SHP77 (cell line): Measurements from ENCODE around the gene PHACTR4.
"Not testable (repeated sequence)": the region's sequence is repeated elsewhere in the genome, so short reads cannot be mapped to it uniquely, and the experiment has no call there.

ENCODE experiments used
- DNase-seq, 2 experiments: peaks; one replicate each; lab custom pipeline; 2025; lab: John Stamatoyannopoulos, UW

PHACTR4 gene

GRCh38 chr1:28499553-28499952, 130.0 kb downstream of the PHACTR4 start:
- no peak for DNase-seq

DNA sequence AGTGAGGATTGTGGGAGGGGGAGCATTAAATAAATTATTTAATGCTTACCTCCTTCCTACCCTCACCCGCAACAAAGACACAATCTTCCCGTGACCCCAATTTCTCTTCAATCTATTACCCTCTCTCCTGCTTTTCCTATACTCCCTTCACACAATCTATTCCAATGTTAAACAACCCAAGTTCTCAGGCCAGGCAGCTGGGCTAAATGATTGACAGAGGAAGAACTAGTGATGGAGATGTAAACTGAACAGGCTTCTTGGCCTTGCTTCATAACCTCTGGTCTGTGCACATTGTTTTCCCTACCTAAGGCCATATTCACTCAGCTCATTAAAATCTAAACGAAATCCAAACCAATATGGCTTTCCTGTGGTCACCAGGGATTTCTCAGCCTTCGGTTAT, 132.4 kb downstream of the PHACTR4 start:
- DNase-seq: no peak

GRCh38 chr1:28503117-28503516, 133.6 kb downstream of the PHACTR4 start:
- DNase-seq: no peak

DNA sequence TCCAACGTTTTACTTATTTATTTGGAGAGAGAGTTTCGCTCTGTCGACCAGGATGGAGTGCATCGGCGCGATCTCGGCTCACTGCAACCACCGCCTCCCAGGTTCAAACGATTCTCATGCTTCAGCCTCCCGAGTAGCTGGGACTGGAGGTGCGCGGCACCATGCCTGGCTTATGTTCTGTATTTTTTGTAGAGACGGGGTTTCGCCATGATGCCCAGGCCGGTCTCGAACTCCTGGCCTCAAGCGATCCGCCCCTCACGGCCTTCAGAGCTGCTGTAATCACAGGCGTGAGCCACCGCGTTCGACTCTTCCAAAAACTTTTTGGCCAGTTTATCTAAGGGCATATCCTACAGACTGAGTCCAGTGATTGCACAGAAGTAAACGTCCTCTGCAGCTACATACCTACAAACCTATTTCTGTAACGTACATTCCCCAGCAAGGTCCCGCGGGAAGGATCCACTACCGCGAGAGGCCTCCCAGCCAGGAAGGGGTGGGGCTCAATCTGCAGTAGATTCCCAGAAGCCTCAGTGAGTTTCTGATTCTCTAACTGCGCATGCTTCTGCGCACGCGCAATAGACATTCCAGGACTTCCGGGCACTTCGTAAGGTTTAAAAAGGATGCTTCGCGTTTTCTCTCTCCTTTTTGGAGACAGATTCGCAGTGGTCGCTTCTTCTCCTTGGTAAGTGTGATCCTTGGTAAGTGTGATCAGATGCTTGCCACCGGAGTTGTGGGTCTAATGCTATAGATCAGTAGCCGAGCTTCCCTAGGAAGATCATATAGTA, 136.1 kb downstream of the PHACTR4 start, which contains the start of gene RCC1:
Gene RCC1 (plus strand): TSS at position 638 of the 782 bp plus-strand sequence. CDS start 23,824 bp downstream, outside the sequence.
- DNase-seq: peak; percentile 97 to 98

GRCh38 chr1:28506907-28507246, 137.3 kb downstream of the PHACTR4 start:
- no peak for DNase-seq

- no peak for DNase-seq
Observed at GRCh38 chr1:28507247-28507645, 137.7 kb downstream of the PHACTR4 start.

GRCh38 chr1:28507646-28508434, 138.3 kb downstream of the PHACTR4 start:
- DNase-seq: no peak

DNA sequence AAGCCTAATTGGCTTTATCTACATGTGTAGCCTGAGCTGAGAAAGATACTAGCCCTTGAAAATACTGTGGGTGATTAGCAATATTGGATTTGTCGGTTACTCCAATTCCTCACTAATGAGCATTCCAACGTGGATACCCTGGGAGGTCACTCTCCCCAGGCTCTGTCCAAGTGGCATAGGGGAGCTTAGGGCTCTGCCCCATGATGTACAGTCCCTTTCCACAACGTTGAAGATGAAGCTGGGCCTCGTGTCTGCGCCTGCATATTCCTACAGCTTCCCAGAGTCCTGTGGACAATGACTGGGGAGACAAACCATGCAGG, 138.9 kb downstream of the PHACTR4 start:
- no peak for DNase-seq

DNA sequence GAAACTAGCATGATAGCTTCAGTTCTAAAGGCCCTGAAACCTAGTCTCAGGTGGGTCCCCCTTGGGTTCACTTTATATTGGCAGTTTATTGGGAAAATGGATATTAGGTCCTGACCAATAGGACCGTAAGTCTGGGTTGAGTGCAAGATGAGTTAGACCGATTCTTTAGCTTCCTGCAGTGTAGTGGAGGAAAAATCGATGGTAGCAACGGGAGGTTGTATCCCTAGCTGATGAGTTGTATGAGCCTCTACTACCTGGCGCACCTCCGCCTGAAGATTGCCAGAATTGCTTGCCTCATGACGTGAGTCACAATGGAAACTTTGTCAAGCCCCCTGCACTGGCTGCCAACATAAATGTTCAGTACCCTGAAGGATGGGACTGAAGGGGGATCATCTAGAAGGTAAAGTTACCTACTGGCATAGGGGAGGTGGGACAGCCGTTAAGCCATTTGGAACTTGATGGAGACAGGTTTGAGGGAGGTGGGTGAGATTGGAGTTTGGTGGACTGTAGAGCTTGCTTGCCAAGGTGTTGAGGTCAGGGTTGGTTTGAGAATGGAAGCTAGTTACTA, 140.2 kb downstream of the PHACTR4 start:
- no peak for DNase-seq

DNA sequence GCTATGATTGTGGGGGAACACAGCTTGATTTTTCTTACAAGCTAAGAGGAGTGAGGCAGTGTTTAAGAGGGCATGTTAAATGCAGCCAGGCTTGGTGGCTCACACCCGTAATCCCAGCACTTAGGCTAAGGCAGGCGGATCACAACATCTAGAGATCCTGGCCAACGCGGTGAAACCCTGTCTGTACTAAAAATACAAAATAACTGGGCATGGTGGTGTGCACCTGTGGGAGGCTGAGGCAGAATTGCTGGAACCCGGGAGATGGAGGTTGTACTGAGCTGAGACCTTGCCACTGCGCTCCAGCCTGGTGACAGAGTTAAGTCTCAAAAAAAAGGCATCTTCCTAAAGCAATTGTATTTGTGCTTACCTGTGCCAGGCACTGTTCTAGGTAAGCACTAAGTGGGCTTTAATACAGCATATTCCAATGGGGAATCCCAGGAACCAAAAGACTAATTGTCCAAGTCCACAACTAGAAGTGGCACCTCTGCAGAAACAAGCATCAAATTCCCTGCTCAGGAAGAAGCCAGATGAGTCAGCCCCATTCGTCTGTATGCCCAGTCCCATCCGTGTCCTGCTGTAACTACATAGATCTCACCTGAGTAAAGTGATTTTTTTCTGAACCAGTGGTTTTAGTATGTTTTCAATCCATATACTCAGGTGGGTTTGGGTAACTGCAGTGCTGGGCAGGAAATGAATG, 140.9 kb downstream of the PHACTR4 start:
- DNase-seq: no peak

- DNase-seq: no peak
Observed at GRCh38 chr1:28510970-28511440, 141.5 kb downstream of the PHACTR4 start.

- no peak for DNase-seq
Observed at GRCh38 chr1:28512058-28512611, 142.6 kb downstream of the PHACTR4 start.

GRCh38 chr1:28514445-28514933, 144.9 kb downstream of the PHACTR4 start:
- not testable (repeated sequence) for DNase-seq

DNA sequence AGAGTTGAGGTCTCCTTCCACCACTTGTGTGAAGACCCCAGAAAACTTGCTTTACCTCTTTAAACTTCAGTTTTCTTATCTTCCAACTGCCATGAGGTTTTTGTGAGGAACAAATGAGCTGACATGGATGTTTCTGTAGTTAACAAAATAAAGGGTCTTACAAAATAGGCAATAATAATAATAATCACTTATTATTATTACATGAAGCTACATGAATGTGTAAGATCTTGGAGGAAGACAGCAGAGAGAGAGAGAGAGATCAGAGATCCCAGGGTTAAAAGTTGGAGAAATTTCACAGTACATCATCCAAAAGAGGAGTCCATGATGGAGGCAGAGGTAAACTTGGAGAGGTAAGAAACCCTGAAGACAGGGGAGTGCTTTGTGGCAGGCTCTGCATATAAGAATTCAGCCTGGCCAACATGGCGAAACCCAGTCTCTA, 147.0 kb downstream of the PHACTR4 start:
- DNase-seq: no peak

DNA sequence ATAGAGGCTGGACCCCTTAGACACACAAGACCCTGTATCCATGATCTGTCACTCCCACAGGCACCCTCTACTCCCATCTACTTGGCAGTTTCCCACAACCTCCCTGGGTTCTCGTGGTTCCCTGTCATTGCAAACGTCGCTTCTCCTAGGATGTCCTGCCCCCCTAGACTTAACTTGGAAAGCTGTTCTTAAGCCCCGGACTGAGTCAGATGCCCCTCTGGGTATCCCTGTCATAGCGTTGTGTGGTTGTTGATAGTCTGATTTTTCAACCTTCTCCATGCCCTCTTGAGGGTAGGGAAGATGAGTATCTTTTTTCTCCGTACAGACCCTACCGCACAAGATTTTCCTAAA, 148.1 kb downstream of the PHACTR4 start:
- no peak for DNase-seq

GRCh38 chr1:28518000-28518744, 148.6 kb downstream of the PHACTR4 start:
- peak; percentile 73 to 82 for DNase-seq

- no peak for DNase-seq
Observed at GRCh38 chr1:28518745-28519341, 149.3 kb downstream of the PHACTR4 start.

DNA sequence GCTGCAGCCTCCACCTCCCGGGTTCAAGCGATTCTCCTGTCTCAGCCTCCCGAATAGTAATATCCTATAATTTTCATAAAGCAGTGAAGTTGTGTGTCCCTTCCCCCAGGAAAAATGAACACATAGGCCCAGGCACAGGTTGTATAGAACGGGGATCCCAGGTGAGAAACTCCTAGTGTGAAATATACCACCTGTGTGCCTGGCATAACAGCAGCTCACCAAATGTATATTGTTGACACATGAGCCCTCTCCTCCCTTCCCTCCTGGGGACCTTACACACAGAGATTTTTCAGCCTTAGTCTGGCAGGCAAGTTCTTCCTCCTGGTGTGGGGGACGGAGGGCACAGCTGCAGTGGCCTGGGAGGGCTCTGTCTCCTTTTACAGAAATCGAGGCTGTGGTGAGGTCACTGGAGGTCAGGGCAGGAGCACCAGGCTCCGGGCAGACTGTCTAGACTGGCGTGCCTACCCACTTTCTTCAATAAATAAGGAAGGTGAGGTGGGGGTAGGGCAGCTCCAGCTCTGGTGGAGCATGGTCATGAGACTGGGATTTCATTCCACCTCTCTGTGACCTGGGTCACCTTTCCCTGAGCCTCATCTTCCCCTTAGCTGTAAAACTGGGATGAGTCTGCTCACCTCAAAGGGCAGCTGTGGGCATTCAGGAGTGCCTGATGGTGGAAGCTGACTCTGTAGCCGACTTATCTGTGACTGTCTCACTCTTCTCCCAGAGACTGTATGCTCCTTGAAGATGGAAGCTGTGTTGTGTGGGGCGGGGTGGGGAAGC, 150.6 kb downstream of the PHACTR4 start:
- DNase-seq: no peak

DNA sequence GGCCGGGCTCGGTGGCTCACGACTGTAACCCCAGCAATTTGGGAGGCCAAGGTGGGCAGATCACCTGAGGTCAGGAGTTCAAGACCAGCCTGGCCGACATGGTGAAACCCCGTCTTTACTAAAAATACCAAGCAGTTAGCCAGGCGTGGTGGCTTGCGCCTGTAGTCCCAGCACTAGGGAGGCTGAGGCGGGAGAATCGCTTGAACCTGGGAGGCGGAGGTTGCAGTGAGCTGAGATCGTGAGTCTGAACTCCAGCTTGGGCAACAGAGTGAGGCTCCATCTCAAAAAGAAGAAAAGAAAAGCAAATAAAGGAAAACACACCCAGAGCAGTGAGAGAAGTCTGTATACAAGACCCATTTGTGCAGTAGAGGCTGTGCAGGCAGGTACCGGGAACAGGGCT, 151.3 kb downstream of the PHACTR4 start:
- not testable (repeated sequence) for DNase-seq
